ENCODE measurements around the gene THSD4.

THSD4 gene

GRCh38 chr15:71691458-71692417, 576.5 kb downstream of the THSD4 start:
- Histone ChIP-seq H3K9me3 (ENCODE audit: control insufficient read depth, low read length) (no peaks in the 10 kb centered on the region), H3K4me1 (ENCODE audit: control insufficient read depth, insufficient read depth, low read length, poor library complexity, severe bottlenecking) (no peaks in the 10 kb centered on the region), H3K27me3 (replicated peaks; ENCODE audit: control insufficient read depth, insufficient read depth, low read length, poor library complexity, severe bottlenecking) (no peaks in the 10 kb centered on the region), H3K4me3 (ENCODE audit: insufficient read depth, low read depth, low read length, poor library complexity, severe bottlenecking) (no peak overlapping the region), H3K36me3 (ENCODE audit: control insufficient read depth, insufficient read depth, low read length) (no peaks in the 10 kb centered on the region), H3K27ac (ENCODE audit: insufficient read depth, low read length, poor library complexity, severe bottlenecking) (no peak overlapping the region)
- no peak for DNase-seq

- Histone ChIP-seq H3K4me3 (ENCODE audit: insufficient read depth, low read depth, low read length, poor library complexity, severe bottlenecking) (no peak overlapping the region), H3K27me3 (replicated peaks; ENCODE audit: control insufficient read depth, insufficient read depth, low read length, poor library complexity, severe bottlenecking) (no peaks in the 10 kb centered on the region), H3K9me3 (ENCODE audit: control insufficient read depth, low read length) (no peaks in the 10 kb centered on the region), H3K4me1 (ENCODE audit: control insufficient read depth, insufficient read depth, low read length, poor library complexity, severe bottlenecking) (no peaks in the 10 kb centered on the region), H3K27ac (ENCODE audit: insufficient read depth, low read length, poor library complexity, severe bottlenecking) (no peak overlapping the region), H3K36me3 (ENCODE audit: control insufficient read depth, insufficient read depth, low read length) (no peaks in the 10 kb centered on the region)
- no peak for DNase-seq
Observed at GRCh38 chr15:71697236-71697635, 582.0 kb downstream of the THSD4 start.

- H3K9me3 ChIP-seq (ENCODE audit: control insufficient read depth, low read length), result no peaks in the 10 kb centered on the region
- no peak overlapping the region for H3K4me3 ChIP-seq (ENCODE audit: insufficient read depth, low read depth, low read length, poor library complexity, severe bottlenecking)
- no peaks in the 10 kb centered on the region for H3K27me3 ChIP-seq (replicated peaks; ENCODE audit: control insufficient read depth, insufficient read depth, low read length, poor library complexity, severe bottlenecking)
- no peaks in the 10 kb centered on the region for H3K4me1 ChIP-seq (ENCODE audit: control insufficient read depth, insufficient read depth, low read length, poor library complexity, severe bottlenecking)
- H3K36me3 ChIP-seq (ENCODE audit: control insufficient read depth, insufficient read depth, low read length), result no peaks in the 10 kb centered on the region
- no peak overlapping the region for H3K27ac ChIP-seq (ENCODE audit: insufficient read depth, low read length, poor library complexity, severe bottlenecking)
- DNase-seq, result no peak
Observed at GRCh38 chr15:71698030-71698429, 582.8 kb downstream of the THSD4 start.

- Histone ChIP-seq H3K27ac (ENCODE audit: insufficient read depth, low read length, poor library complexity, severe bottlenecking) (no peak overlapping the region), H3K27me3 (replicated peaks; ENCODE audit: control insufficient read depth, insufficient read depth, low read length, poor library complexity, severe bottlenecking) (no peaks in the 10 kb centered on the region), H3K4me1 (ENCODE audit: control insufficient read depth, insufficient read depth, low read length, poor library complexity, severe bottlenecking) (no peaks in the 10 kb centered on the region), H3K4me3 (ENCODE audit: insufficient read depth, low read depth, low read length, poor library complexity, severe bottlenecking) (no peak overlapping the region), H3K9me3 (ENCODE audit: control insufficient read depth, low read length) (no peaks in the 10 kb centered on the region), H3K36me3 (ENCODE audit: control insufficient read depth, insufficient read depth, low read length) (no peaks in the 10 kb centered on the region)
- DNase-seq, result no peak
Observed at GRCh38 chr15:71698742-71699141, 583.5 kb downstream of the THSD4 start.

DNA sequence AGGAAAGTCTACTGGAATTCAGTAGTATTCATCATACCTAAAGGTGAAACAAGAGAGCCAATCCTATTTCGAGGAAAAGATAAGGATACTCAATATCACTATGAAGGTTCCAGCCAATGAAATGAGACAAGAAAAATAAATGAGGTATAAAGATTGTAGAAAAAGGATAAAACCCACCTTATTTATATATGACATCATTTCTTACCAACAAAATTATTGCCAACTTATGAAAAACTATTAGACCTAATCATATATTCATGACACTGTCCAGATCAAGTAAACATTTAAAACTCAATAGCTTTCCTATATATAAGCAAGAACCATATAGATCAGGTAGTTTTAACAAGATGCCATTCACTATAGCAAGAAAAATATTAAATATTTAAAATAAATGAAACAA, 584.7 kb downstream of the THSD4 start:
- no peak for DNase-seq

DNA sequence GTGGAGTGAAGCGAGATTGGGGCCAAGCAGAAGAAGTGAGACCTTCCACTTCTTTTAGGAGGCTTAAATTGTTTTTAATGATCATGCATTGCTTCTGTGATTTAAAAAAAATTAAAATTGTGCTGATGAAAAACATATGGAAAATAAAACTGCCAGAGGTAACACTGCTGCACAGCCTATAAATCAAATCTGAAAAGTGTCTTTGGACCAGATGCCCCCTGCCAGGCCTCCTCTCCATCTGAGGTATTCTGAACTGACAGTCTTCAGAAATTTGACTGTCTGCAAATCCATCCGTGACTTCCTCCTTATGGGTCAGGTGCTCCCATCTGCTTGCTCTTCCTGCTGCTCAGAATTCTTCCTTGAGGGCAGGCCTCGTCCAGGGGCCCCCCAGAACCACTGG, 586.5 kb downstream of the THSD4 start:
- H3K4me1 ChIP-seq (ENCODE audit: control insufficient read depth, insufficient read depth, low read length, poor library complexity, severe bottlenecking), result no peaks in the 10 kb centered on the region
- H3K4me3 ChIP-seq (ENCODE audit: insufficient read depth, low read depth, low read length, poor library complexity, severe bottlenecking), result no peak overlapping the region
- H3K27ac ChIP-seq (ENCODE audit: insufficient read depth, low read length, poor library complexity, severe bottlenecking), result no peak overlapping the region
- H3K27me3 ChIP-seq (replicated peaks; ENCODE audit: control insufficient read depth, insufficient read depth, low read length, poor library complexity, severe bottlenecking), result no peaks in the 10 kb centered on the region
- no peaks in the 10 kb centered on the region for H3K36me3 ChIP-seq (ENCODE audit: control insufficient read depth, insufficient read depth, low read length)
- H3K9me3 ChIP-seq (ENCODE audit: control insufficient read depth, low read length), result no peaks in the 10 kb centered on the region
- DNase-seq, result no peak

More for the DNA sequence above, 584.7 kb downstream of the THSD4 start:
- no peaks in the 10 kb centered on the region for H3K4me1 ChIP-seq (ENCODE audit: control insufficient read depth, insufficient read depth, low read length, poor library complexity, severe bottlenecking)
- no peaks in the 10 kb centered on the region for H3K27me3 ChIP-seq (replicated peaks; ENCODE audit: control insufficient read depth, insufficient read depth, low read length, poor library complexity, severe bottlenecking)
- no peaks in the 10 kb centered on the region for H3K9me3 ChIP-seq (ENCODE audit: control insufficient read depth, low read length)
- H3K27ac ChIP-seq (ENCODE audit: insufficient read depth, low read length, poor library complexity, severe bottlenecking), result no peak overlapping the region
- H3K4me3 ChIP-seq (ENCODE audit: insufficient read depth, low read depth, low read length, poor library complexity, severe bottlenecking), result no peak overlapping the region
- no peaks in the 10 kb centered on the region for H3K36me3 ChIP-seq (ENCODE audit: control insufficient read depth, insufficient read depth, low read length)

- Histone ChIP-seq H3K4me1 (ENCODE audit: control insufficient read depth, insufficient read depth, low read length, poor library complexity, severe bottlenecking) (no peaks in the 10 kb centered on the region), H3K4me3 (ENCODE audit: insufficient read depth, low read depth, low read length, poor library complexity, severe bottlenecking) (no peak overlapping the region), H3K27ac (ENCODE audit: insufficient read depth, low read length, poor library complexity, severe bottlenecking) (no peak overlapping the region), H3K9me3 (ENCODE audit: control insufficient read depth, low read length) (no peaks in the 10 kb centered on the region), H3K27me3 (replicated peaks; ENCODE audit: control insufficient read depth, insufficient read depth, low read length, poor library complexity, severe bottlenecking) (no peaks in the 10 kb centered on the region), H3K36me3 (ENCODE audit: control insufficient read depth, insufficient read depth, low read length) (no peaks in the 10 kb centered on the region)
- no peak for DNase-seq
Observed at GRCh38 chr15:71702496-71702895, 587.2 kb downstream of the THSD4 start.

- no peak overlapping the region for H3K4me3 ChIP-seq (ENCODE audit: insufficient read depth, low read depth, low read length, poor library complexity, severe bottlenecking)
- no peaks in the 10 kb centered on the region for H3K27me3 ChIP-seq (replicated peaks; ENCODE audit: control insufficient read depth, insufficient read depth, low read length, poor library complexity, severe bottlenecking)
- no peaks in the 10 kb centered on the region for H3K4me1 ChIP-seq (ENCODE audit: control insufficient read depth, insufficient read depth, low read length, poor library complexity, severe bottlenecking)
- H3K27ac ChIP-seq (ENCODE audit: insufficient read depth, low read length, poor library complexity, severe bottlenecking), result no peak overlapping the region
- no peaks in the 10 kb centered on the region for H3K36me3 ChIP-seq (ENCODE audit: control insufficient read depth, insufficient read depth, low read length)
- DNase-seq, result no peak
- H3K9me3 ChIP-seq (ENCODE audit: control insufficient read depth, low read length), result no peaks in the 10 kb centered on the region
Observed at GRCh38 chr15:71705151-71705550, 589.9 kb downstream of the THSD4 start.

GRCh38 chr15:71706461-71707229, 591.4 kb downstream of the THSD4 start:
- Histone ChIP-seq H3K4me1 (ENCODE audit: control insufficient read depth, insufficient read depth, low read length, poor library complexity, severe bottlenecking) (no peaks in the 10 kb centered on the region), H3K4me3 (ENCODE audit: insufficient read depth, low read depth, low read length, poor library complexity, severe bottlenecking) (no peak overlapping the region), H3K27me3 (replicated peaks; ENCODE audit: control insufficient read depth, insufficient read depth, low read length, poor library complexity, severe bottlenecking) (no peaks in the 10 kb centered on the region), H3K27ac (ENCODE audit: insufficient read depth, low read length, poor library complexity, severe bottlenecking) (no peak overlapping the region), H3K9me3 (ENCODE audit: control insufficient read depth, low read length) (no peaks in the 10 kb centered on the region), H3K36me3 (ENCODE audit: control insufficient read depth, insufficient read depth, low read length) (no peaks in the 10 kb centered on the region)
- no peak for DNase-seq

All from effector memory CD4-positive, alpha-beta T cell (primary cell).